Measurements from ENCODE around the gene ADH6. TPM values are rescaled to one million over a fixed set of nuclear protein-coding genes. Genes with fewer than 3 reads are reported as not detected.

The ADH6 gene
- total RNA-seq (2021) (not detected in 2 replicates), Bru-seq, nascent RNA (not detected), BruChase-seq, experiment 1, labeled RNA remaining after a 2-hour chase (not detected), BruChase-seq, experiment 2, labeled RNA remaining after a 6-hour chase (not detected)
- long read RNA-seq = 0 reads

- POLR2A ChIA-PET (ENCODE audit: low non-redundant PET) = no interaction called here
- no TSS peak for BruUV-seq (replicated peaks)
- no peak within 1 kb of the TSS for H3K4me3 ChIP-seq (ENCODE audit: low read depth, low read length, poor library complexity, severe bottlenecking)
Measured at GRCh38 chr4:99219072-99219471, at the start of gene ADH6. Gene ADH6, minus strand, starts transcription at chr4:99219246. Its CDS starts 94 bp downstream, at chr4:99219152.

GRCh38 chr4:99264927-99265326 is 45.9 kb upstream of the ADH6 start:
- Histone ChIP-seq H3K27ac (ENCODE audit: low read depth, low read length, poor library complexity, severe bottlenecking) (no peak overlapping the region), H3K4me1 (ENCODE audit: insufficient read depth, low read length, poor library complexity, severe bottlenecking) (no peaks in the 10 kb centered on the region), H3K9me3 (ENCODE audit: low read depth, low read length, poor library complexity, severe bottlenecking) (no peaks in the 10 kb centered on the region), H3K4me3 (ENCODE audit: low read depth, low read length, poor library complexity, severe bottlenecking) (no peak overlapping the region), H3K27me3 (replicated peaks; ENCODE audit: insufficient read depth, low read depth, low read length, poor library complexity) (no peaks in the 10 kb centered on the region), H3K36me3 (ENCODE audit: insufficient read depth, low read length, poor library complexity, severe bottlenecking) (no peaks in the 10 kb centered on the region)
- intact Hi-C loops (cut with micrococcal nuclease; ENCODE audit: unreplicated experiment) = no loop called here
- POLR2A ChIA-PET (ENCODE audit: low non-redundant PET) = no interaction called here
- no TSS peak for BruUV-seq (replicated peaks)
- no peak for DNase-seq (ENCODE audit: low spot score)
- CTCF ChIA-PET = no interaction called here
- TF ChIP-seq EZH2 (IDR thresholded peaks at IDR 0.05; ENCODE audit: borderline replicate concordance, low read depth, low read length, poor library complexity, severe bottlenecking) (no peak), CTCF (conservative IDR thresholded peaks at IDR 0.05; ENCODE audit: low read depth, low read length) (no peak)

More at GRCh38 chr4:99219072-99219471, at the start of gene ADH6:
- Histone ChIP-seq H3K9me3 (ENCODE audit: low read depth, low read length, poor library complexity, severe bottlenecking) (no peaks in the 10 kb centered on the region), H3K27me3 (replicated peaks; ENCODE audit: insufficient read depth, low read depth, low read length, poor library complexity) (no peaks in the 10 kb centered on the region), H3K4me1 (ENCODE audit: insufficient read depth, low read length, poor library complexity, severe bottlenecking) (no peaks in the 10 kb centered on the region), H3K36me3 (ENCODE audit: insufficient read depth, low read length, poor library complexity, severe bottlenecking) (no peaks in the 10 kb centered on the region), H3K27ac (ENCODE audit: low read depth, low read length, poor library complexity, severe bottlenecking) (no peak within 1 kb of the TSS)
- no peak for TF ChIP-seq EZH2 (IDR thresholded peaks at IDR 0.05; ENCODE audit: borderline replicate concordance, low read depth, low read length, poor library complexity, severe bottlenecking)
- TF ChIP-seq CTCF (conservative IDR thresholded peaks at IDR 0.05; ENCODE audit: low read depth, low read length) = no peak
- CTCF ChIA-PET = no interaction called here
- DNase-seq (ENCODE audit: low spot score) = no peak
- intact Hi-C loops (cut with micrococcal nuclease; ENCODE audit: unreplicated experiment) = no loop called here

GRCh38 chr4:99252746-99253145 is 33.7 kb upstream of the ADH6 start:
- intact Hi-C loops (cut with micrococcal nuclease; ENCODE audit: unreplicated experiment) = no loop called here
- Histone ChIP-seq H3K9me3 (ENCODE audit: low read depth, low read length, poor library complexity, severe bottlenecking) (no peaks in the 10 kb centered on the region), H3K4me3 (ENCODE audit: low read depth, low read length, poor library complexity, severe bottlenecking) (no peak overlapping the region), H3K4me1 (ENCODE audit: insufficient read depth, low read length, poor library complexity, severe bottlenecking) (no peaks in the 10 kb centered on the region), H3K27me3 (replicated peaks; ENCODE audit: insufficient read depth, low read depth, low read length, poor library complexity) (no peaks in the 10 kb centered on the region), H3K27ac (ENCODE audit: low read depth, low read length, poor library complexity, severe bottlenecking) (no peak overlapping the region), H3K36me3 (ENCODE audit: insufficient read depth, low read length, poor library complexity, severe bottlenecking) (no peaks in the 10 kb centered on the region)
- CTCF ChIA-PET = no interaction called here
- no peak for DNase-seq (ENCODE audit: low spot score)
- no peak for TF ChIP-seq CTCF (conservative IDR thresholded peaks at IDR 0.05; ENCODE audit: low read depth, low read length)
- no peak for TF ChIP-seq EZH2 (IDR thresholded peaks at IDR 0.05; ENCODE audit: borderline replicate concordance, low read depth, low read length, poor library complexity, severe bottlenecking)
- BruUV-seq (replicated peaks) = no TSS peak
- POLR2A ChIA-PET (ENCODE audit: low non-redundant PET) = no interaction called here
